ENCODE measurements around the gene SLC27A3. TPM values are rescaled to one million over a fixed set of nuclear protein-coding genes. Genes with fewer than 3 reads are reported as not detected.

SLC27A3 gene
- total RNA-seq, 4 donors from 2014 or later: 18.8 to 30.7 (median 21.6) TPM

- Histone ChIP-seq H3K27me3 (no peaks in the 10 kb centered on the region), H3K4me3 (no peak overlapping the region), H3K4me1 (peaks cover 0 to 27% (median 0%) of the 10 kb centered on the region in 3 donors), H3K36me3 (peaks cover 0 to 54% of the 10 kb centered on the region in 2 donors), H3K9me3 (no peaks in the 10 kb centered on the region), H3K27ac (peak overlapping the region in 1 of 4 donors; percentile 50)
- no peak for TF ChIP-seq POLR2AphosphoS5 (IDR thresholded peaks at IDR 0.05)
- TF ChIP-seq EP300 (IDR thresholded peaks at IDR 0.05): no peak
- TF ChIP-seq CTCF (IDR thresholded peaks at IDR 0.05): no peak
- no peak for TF ChIP-seq POLR2A (IDR thresholded peaks at IDR 0.05)
- ATAC-seq: no peak
- 63 to 70% methylated on average over 6 of the region's 11 CpGs for WGBS, 2 donors (ENCODE audit: low coverage in 1 of 2)
Observed at GRCh38 chr1:153805886-153806719, 30.9 kb downstream of the SLC27A3 start.

GRCh38 chr1:153816283-153816889 is 41.2 kb downstream of the SLC27A3 start:
- no peaks in the 10 kb centered on the region for H3K27me3 ChIP-seq
- no peaks in the 10 kb centered on the region for H3K9me3 ChIP-seq
- 64 to 69% methylated on average over 5 to 13 of the region's 13 CpGs for WGBS, 2 donors (ENCODE audit: low coverage in 1 of 2)
- H3K27ac ChIP-seq: peak overlapping the region in 1 of 4 donors; percentile 3
- H3K36me3 ChIP-seq: peaks cover 0 to 74% of the 10 kb centered on the region in 2 donors
- no peak for ATAC-seq
- H3K4me3 ChIP-seq: no peak overlapping the region
- TF ChIP-seq EP300 (IDR thresholded peaks at IDR 0.05) (no peak), CTCF (IDR thresholded peaks at IDR 0.05) (no peak), POLR2AphosphoS5 (IDR thresholded peaks at IDR 0.05) (no peak), POLR2A (IDR thresholded peaks at IDR 0.05) (no peak)
- H3K4me1 ChIP-seq: peaks cover 0 to 4% (median 0%) of the 10 kb centered on the region in 3 donors

GRCh38 chr1:153818876-153819275 is 43.7 kb downstream of the SLC27A3 start:
- no peaks in the 10 kb centered on the region for H3K9me3 ChIP-seq
- H3K27ac ChIP-seq: no peak overlapping the region
- H3K4me1 ChIP-seq: peaks cover 0 to 8% (median 0%) of the 10 kb centered on the region in 3 donors
- 44 to 61% methylated on average over 1 to 2 of the region's 2 CpGs for WGBS, 2 donors (ENCODE audit: low coverage in 1 of 2)
- no peak for TF ChIP-seq POLR2A (IDR thresholded peaks at IDR 0.05)
- no peaks in the 10 kb centered on the region for H3K27me3 ChIP-seq
- ATAC-seq: no peak
- H3K36me3 ChIP-seq: peaks cover 0 to 55% of the 10 kb centered on the region in 2 donors
- H3K4me3 ChIP-seq: no peak overlapping the region

- H3K36me3 ChIP-seq: peaks cover 0 to 34% of the 10 kb centered on the region in 2 donors
- no peaks in the 10 kb centered on the region for H3K9me3 ChIP-seq
- TF ChIP-seq POLR2AphosphoS5 (IDR thresholded peaks at IDR 0.05) (no peak), CTCF (IDR thresholded peaks at IDR 0.05) (no peak), EP300 (IDR thresholded peaks at IDR 0.05) (no peak), POLR2A (IDR thresholded peaks at IDR 0.05) (no peak)
- no peak overlapping the region for H3K4me3 ChIP-seq
- no peak for ATAC-seq
- peaks cover 0 to 21% (median 0%) of the 10 kb centered on the region in 3 donors for H3K4me1 ChIP-seq
- H3K27me3 ChIP-seq: no peaks in the 10 kb centered on the region
- WGBS, 2 donors (ENCODE audit: low coverage in 1 of 2): 78 to 91% methylated on average over 6 of the region's 6 CpGs
- H3K27ac ChIP-seq: no peak overlapping the region
Observed at GRCh38 chr1:153827168-153827964, 52.2 kb downstream of the SLC27A3 start.

Small RNA genes within 50 kb of the gene (small RNA-seq; reads per million reads assigned to genes)
- gene RF00019: 0 reads per million in 4 donors

Other genes starting within 250 kb of the SLC27A3 start
- 100 to 1,000 TPM; 595 to 840 (median 634) TPM for gene S100A6, start 239.4 kb upstream of the SLC27A3 start, total RNA-seq
- gene S100A5, start 234.5 kb upstream of the SLC27A3 start, total RNA-seq: not detected
- gene S100A4, start 229.6 kb upstream of the SLC27A3 start, total RNA-seq: 100 to 1,000 TPM; 135 to 345 (median 259) TPM
- 1 to 10 TPM in 2 of 4 donors, under 1 TPM in 1, not detected in 1; 0.69 to 6.0 (median 1.1) TPM for gene S100A3, start 226.1 kb upstream of the SLC27A3 start, total RNA-seq
- 10 to 100 TPM in 2 of 4 donors, 1 to 10 TPM in 2; 2.7 to 73.3 (median 14.2) TPM for gene S100A2, start 209.6 kb upstream of the SLC27A3 start, total RNA-seq
- 100 to 1,000 TPM in 1 of 4 donors, 10 to 100 TPM in 3; 49.7 to 121 (median 71.5) TPM for gene S100A16, start 162.3 kb upstream of the SLC27A3 start, total RNA-seq
- 10 to 100 TPM in 1 of 4 donors, 1 to 10 TPM in 2, under 1 TPM in 1; 0.85 to 82.1 (median 5.0) TPM for gene S100A14, start 159.1 kb upstream of the SLC27A3 start, total RNA-seq
- 100 to 1,000 TPM in 1 of 4 donors, 10 to 100 TPM in 3; 56.1 to 133 (median 76.3) TPM for gene S100A13, start 147.9 kb upstream of the SLC27A3 start, total RNA-seq
- gene S100A1, start 147.0 kb upstream of the SLC27A3 start, total RNA-seq: 1 to 10 TPM; 2.4 to 8.3 (median 2.8) TPM
- 10 to 100 TPM; 33.7 to 57.0 (median 42.2) TPM for gene CHTOP, start 141.3 kb upstream of the SLC27A3 start, total RNA-seq
- 10 to 100 TPM; 58.9 to 77.4 (median 69.4) TPM for gene SNAPIN, start 116.7 kb upstream of the SLC27A3 start, total RNA-seq
- 10 to 100 TPM; 52.1 to 99.2 (median 79.3) TPM for gene ILF2, start 104.4 kb upstream of the SLC27A3 start, total RNA-seq
- gene NPR1, start 96.7 kb upstream of the SLC27A3 start, total RNA-seq: 10 to 100 TPM; 36.7 to 57.0 (median 46.7) TPM
- 10 to 100 TPM; 31.4 to 55.3 (median 43.5) TPM for gene INTS3, start 47.4 kb upstream of the SLC27A3 start, total RNA-seq
- gene GATAD2B, start 147.6 kb downstream of the SLC27A3 start, total RNA-seq: 10 to 100 TPM; 18.4 to 30.8 (median 23.8) TPM
- gene DENND4B, start 171.3 kb downstream of the SLC27A3 start, total RNA-seq: 10 to 100 TPM; 10.2 to 46.5 (median 32.3) TPM
- gene CRTC2, start 183.2 kb downstream of the SLC27A3 start, total RNA-seq: 10 to 100 TPM; 13.9 to 21.2 (median 15.6) TPM
- gene SLC39A1, start 188.1 kb downstream of the SLC27A3 start, total RNA-seq: 100 to 1,000 TPM in 3 of 4 donors, 10 to 100 TPM in 1; 64.8 to 115 (median 106) TPM
- 10 to 100 TPM in 1 of 4 donors, 1 to 10 TPM in 3; 5.1 to 10.4 (median 6.8) TPM for gene CREB3L4, start 192.5 kb downstream of the SLC27A3 start, total RNA-seq
- gene JTB, start 202.3 kb downstream of the SLC27A3 start, total RNA-seq: 100 to 1,000 TPM; 158 to 193 (median 180) TPM
- gene RAB13, start 210.9 kb downstream of the SLC27A3 start, total RNA-seq: 10 to 100 TPM; 43.6 to 50.7 (median 48.9) TPM
- gene RPS27, start 215.4 kb downstream of the SLC27A3 start, total RNA-seq: 1,000 to 10,000 TPM in 3 of 4 donors, 100 to 1,000 TPM in 1; 990 to 4,016 (median 2,721) TPM

All from gastroesophageal sphincter (tissue), 4 donors.